ENCODE results near the gene CNOT6L. TPM values are rescaled to one million over a fixed set of nuclear protein-coding genes. Genes with fewer than 3 reads are reported as not detected.
"Not testable (repeated sequence)": the region's sequence is repeated elsewhere in the genome, so short reads cannot be mapped to it uniquely, and the experiment has no call there.

The CNOT6L gene
- total RNA-seq (ENCODE audit: insufficient read depth, low replicate concordance), result 46.9 TPM

- peak; percentile 82 for DNase-seq (ENCODE audit: low spot score)
Observed at GRCh38 chr4:77818602-77819403, at the start of gene CNOT6L. Gene CNOT6L (minus strand): TSS chr4:77819368. CDS start chr4:77819308, 60 bp downstream.

DNA sequence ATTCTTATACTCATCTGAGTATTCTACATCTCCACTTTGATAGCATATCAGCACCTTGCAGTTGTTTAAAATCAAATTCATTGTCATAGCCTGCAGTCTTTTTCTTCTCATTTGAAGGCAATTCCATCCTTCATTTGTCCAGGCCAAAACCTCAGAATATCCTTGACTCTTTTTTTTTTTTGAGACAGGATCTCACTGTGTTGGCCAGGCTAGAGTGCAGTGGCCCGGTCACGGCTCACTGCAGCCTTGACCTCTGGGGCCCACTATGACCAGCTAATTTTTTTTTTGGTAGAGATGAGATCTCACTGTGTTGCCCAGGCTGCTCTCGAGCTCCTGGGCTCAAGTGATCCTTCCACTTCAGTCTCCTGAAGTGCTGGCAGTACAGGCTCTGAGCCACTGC is 46.1 kb upstream of the CNOT6L start:
- no peak for DNase-seq (ENCODE audit: low spot score)

- DNase-seq (ENCODE audit: low spot score), result not testable (repeated sequence)
Observed at GRCh38 chr4:77863341-77863740, 44.2 kb upstream of the CNOT6L start.

- DNase-seq (ENCODE audit: low spot score), result peak; percentile 97
Observed at GRCh38 chr4:77862478-77863216, 43.5 kb upstream of the CNOT6L start, which contains the start of gene MRPL1. Gene MRPL1 (plus strand): TSS chr4:77862830. CDS start chr4:77862849, 19 bp downstream.

GRCh38 chr4:77861495-77861894 is 42.3 kb upstream of the CNOT6L start:
- no peak for DNase-seq (ENCODE audit: low spot score)

- DNase-seq (ENCODE audit: low spot score), result no peak
Observed at GRCh38 chr4:77859256-77859655, 40.1 kb upstream of the CNOT6L start.

GRCh38 chr4:77856152-77856551 is 37.0 kb upstream of the CNOT6L start:
- no peak for DNase-seq (ENCODE audit: low spot score)

- DNase-seq (ENCODE audit: low spot score), result peak; percentile 51
Observed at GRCh38 chr4:77854431-77855111, 35.4 kb upstream of the CNOT6L start.

DNA sequence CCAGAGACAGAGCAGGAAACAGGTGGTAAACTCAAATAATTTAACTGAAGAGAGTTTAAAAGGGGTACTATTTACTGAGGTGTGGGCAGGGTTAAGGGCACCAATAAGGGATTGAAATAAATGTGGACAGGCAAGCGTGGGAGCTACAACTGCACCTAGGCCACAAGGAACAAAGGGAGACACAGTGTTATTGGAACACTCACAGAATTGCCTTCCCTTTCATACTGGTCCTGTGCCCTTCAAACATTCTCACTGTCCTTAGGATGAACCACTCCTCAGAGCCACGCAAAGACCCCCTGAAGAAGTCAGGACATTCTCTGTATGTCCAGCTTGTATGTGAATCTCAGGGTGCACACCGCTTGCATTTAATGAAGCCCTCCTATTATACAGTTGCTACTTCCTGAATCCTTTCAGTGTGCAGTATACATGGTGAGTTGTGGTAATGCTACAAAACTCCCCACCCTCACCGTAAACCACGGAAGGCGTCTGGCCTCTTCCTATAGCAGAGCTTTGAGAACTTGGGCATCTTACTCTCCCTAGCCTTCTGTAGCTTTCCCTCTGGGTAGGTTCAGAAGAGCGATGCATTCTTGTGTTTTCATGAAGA is 33.8 kb upstream of the CNOT6L start:
- DNase-seq (ENCODE audit: low spot score), result no peak

GRCh38 chr4:77849278-77849965 is 30.3 kb upstream of the CNOT6L start:
- DNase-seq (ENCODE audit: low spot score), result no peak

- DNase-seq (ENCODE audit: low spot score), result no peak
Observed at GRCh38 chr4:77848508-77848907, 29.3 kb upstream of the CNOT6L start.

DNA sequence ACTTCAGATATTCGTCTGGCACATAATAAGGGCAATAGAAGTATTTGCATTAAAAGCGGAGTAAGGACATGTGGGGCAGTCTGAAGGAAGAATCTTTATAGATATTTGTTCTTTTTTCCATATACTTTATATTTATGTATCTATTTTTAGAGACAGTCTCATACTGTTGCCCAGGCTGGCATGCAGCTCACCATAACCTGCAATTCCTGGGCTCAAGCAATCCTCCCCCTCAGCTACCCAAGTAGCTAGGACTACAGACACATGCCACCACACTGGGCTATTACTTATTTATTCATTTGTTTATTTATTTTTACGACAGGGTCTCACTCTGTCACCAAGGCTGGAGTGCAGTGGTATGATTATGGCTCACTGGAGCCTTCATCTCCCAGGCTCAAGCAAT is 26.8 kb upstream of the CNOT6L start:
- DNase-seq (ENCODE audit: low spot score), result no peak

- DNase-seq (ENCODE audit: low spot score), result no peak
Observed at GRCh38 chr4:77845400-77845799, 26.2 kb upstream of the CNOT6L start.

DNA sequence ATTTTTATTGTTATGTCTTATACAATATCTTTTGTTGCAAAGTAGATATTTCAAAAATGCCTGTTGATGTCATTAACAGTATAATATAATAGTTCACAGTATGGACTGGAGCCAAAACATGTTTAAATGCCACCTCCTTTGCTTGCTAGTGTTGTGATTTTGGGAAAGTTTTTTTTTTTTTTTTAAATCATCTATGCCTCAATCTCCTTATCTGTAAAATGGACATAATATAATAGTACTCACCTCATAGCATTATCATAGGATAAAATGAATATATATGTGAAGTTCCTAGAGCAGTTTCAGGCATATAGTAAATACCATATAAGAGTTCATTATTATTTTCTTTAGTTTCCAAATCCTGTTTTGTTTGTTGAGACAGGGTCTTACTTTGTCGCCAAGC is 25.2 kb upstream of the CNOT6L start:
- no peak for DNase-seq (ENCODE audit: low spot score)

- DNase-seq (ENCODE audit: low spot score), result no peak
Observed at GRCh38 chr4:77843628-77844027, 24.5 kb upstream of the CNOT6L start.

DNA sequence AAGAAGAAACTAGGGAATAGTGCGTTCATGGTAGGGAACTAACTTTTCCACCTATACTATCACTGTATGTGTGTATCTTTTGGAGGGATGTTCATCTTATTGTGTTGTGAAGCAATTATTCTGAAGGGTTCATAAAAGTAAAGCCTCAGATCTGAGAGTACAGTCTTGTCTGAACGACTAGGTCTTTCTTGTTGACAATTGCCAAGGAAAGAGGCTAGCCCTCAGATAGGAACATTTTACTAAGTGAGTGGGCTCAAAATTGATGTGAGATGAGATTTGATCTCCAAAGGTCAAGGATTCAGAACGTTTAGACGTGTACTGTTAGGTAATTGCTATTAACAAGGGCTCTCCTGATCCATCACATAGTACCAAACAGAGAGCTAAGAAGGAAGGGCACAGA is 15.2 kb upstream of the CNOT6L start:
- no peak for DNase-seq (ENCODE audit: low spot score)

- peak; percentile 37 for DNase-seq (ENCODE audit: low spot score)
Observed at GRCh38 chr4:77833126-77833724, 14.1 kb upstream of the CNOT6L start.

DNA sequence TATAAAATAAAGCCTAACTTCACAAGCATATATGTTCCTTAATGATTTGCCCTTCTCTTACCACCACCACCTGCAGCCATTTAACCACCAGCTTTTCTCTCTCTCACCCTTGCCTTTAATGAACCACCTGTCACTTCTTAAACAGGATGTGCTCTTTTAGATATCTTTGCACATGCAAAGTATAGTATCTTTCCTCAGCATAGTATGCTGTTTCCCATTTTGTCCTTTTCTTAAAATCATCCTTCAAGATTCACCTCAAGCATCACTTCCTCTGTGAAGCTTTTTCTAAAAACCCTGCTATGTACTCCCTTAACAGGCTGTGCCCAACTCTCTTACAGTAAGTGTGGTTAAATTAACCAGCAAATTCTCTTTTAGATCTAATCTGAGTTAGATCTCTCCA is 8.2 kb upstream of the CNOT6L start:
- no peak for DNase-seq (ENCODE audit: low spot score)

GRCh38 chr4:77826275-77826674 is 7.1 kb upstream of the CNOT6L start:
- no peak for DNase-seq (ENCODE audit: low spot score)

DNA sequence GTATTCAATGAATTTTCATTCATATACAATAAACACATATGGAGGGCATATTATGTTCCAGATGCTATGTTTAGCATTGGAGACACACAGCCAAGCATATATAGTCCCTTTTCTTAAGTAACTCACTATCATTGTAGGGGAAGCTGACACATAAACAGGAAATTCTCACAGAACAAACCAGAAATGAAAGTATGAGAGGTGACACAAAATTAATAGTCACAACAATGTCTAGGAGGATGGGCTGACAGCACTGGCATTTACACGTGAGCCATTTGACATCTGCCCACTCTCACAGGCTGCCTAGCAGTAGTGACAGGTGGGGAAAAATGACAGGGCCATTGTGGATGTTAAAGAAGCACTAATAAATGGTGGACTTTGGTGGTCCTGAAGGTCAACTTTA is 2.6 kb upstream of the CNOT6L start:
- no peak for DNase-seq (ENCODE audit: low spot score)

Measured in umbilical cord (tissue), 2 donors.